ENCODE data around the gene STAT3.
"Not testable (repeated sequence)": the region's sequence is repeated elsewhere in the genome, so short reads cannot be mapped to it uniquely, and the experiment has no call there.

STAT3 gene

GRCh38 chr17:42308446-42308845, 79.8 kb downstream of the STAT3 start:
- DNase-seq (ENCODE audit: extremely low spot score) = no peak
- ChIA-PET POLR2A (no interaction called here), CTCF (no interaction called here)
- TF ChIP-seq, protein P1, sequence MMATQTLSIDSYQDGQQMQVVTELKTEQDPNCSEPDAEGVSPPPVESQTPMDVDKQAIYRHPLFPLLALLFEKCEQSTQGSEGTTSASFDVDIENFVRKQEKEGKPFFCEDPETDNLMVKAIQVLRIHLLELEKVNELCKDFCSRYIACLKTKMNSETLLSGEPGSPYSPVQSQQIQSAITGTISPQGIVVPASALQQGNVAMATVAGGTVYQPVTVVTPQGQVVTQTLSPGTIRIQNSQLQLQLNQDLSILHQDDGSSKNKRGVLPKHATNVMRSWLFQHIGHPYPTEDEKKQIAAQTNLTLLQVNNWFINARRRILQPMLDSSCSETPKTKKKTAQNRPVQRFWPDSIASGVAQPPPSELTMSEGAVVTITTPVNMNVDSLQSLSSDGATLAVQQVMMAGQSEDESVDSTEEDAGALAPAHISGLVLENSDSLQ (IDR thresholded peaks at IDR 0.05) = no peak
- TF ChIP-seq ELF4 (IDR thresholded peaks at IDR 0.05) = no peak

DNA sequence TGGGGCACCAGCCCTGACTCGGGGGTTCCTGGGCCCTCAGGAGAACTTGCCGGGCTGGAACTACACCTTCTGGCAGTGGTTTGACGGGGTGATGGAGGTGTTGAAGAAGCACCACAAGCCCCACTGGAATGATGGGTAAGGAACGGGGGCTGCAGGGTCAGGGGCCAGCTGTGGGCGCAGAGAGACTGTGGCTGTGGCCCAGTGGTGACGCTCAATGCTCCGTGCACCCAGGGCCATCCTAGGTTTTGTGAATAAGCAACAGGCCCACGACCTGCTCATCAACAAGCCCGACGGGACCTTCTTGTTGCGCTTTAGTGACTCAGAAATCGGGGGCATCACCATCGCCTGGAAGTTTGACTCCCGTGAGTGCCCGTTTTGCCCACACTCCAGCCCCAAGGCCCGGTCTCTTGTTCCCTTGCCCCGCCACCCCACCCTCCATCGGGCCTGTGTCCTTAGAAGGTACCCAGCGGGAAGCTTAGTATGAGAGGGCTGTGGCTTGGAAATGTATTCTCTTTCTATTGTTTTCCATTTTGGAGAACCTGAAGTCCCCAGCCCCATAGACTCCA, 80.8 kb downstream of the STAT3 start:
- POLR2A ChIA-PET = no interaction called here
- no peak for TF ChIP-seq SUZ12 (IDR thresholded peaks at IDR 0.05)
- no peak for TF ChIP-seq BHLHE40 (IDR thresholded peaks at IDR 0.05; ENCODE audit: borderline replicate concordance)
- TF ChIP-seq CTBP1 (IDR thresholded peaks at IDR 0.05; ENCODE audit: borderline replicate concordance) = no peak
- TF ChIP-seq TARDBP (IDR thresholded peaks at IDR 0.05) = no peak
- CTCF ChIA-PET = no interaction called here
- no peak for DNase-seq (ENCODE audit: extremely low spot score)

DNA sequence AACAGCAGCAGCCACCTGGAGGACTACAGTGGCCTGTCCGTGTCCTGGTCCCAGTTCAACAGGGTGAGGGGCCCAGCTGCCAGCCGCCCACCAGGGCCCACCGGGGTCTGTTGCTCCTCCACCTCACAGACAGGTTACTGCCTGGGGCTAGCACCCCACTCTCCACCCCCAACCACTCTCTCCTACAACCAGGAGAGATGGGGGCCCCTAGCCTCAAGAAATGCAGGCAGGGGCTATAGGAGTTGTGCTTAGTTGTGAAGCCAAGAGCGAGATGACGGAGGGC, 81.9 kb downstream of the STAT3 start:
- TF ChIP-seq HDGF (IDR thresholded peaks at IDR 0.05; ENCODE audit: borderline replicate concordance) = no peak
- no peak for TF ChIP-seq TARDBP (IDR thresholded peaks at IDR 0.05)
- no peak for TF ChIP-seq SUZ12 (IDR thresholded peaks at IDR 0.05)
- TF ChIP-seq, protein P1 (IDR thresholded peaks at IDR 0.05) = no peak
- no peak for TF ChIP-seq ELF4 (IDR thresholded peaks at IDR 0.05)
- TF ChIP-seq CTBP1 (IDR thresholded peaks at IDR 0.05; ENCODE audit: borderline replicate concordance) = no peak
- no peak for TF ChIP-seq FOXK2 (IDR thresholded peaks at IDR 0.05)
- no peak for TF ChIP-seq LEF1 (IDR thresholded peaks at IDR 0.05; ENCODE audit: borderline replicate concordance)
- no peak for TF ChIP-seq FOXA1 (IDR thresholded peaks at IDR 0.05)
- no peak for TF ChIP-seq BHLHE40 (IDR thresholded peaks at IDR 0.05; ENCODE audit: borderline replicate concordance)
- no peak for TF ChIP-seq L3MBTL2 (conservative IDR thresholded peaks at IDR 0.05)
- CTCF ChIA-PET = no interaction called here
- POLR2A ChIA-PET = no interaction called here
- DNase-seq (ENCODE audit: extremely low spot score) = no peak

DNA sequence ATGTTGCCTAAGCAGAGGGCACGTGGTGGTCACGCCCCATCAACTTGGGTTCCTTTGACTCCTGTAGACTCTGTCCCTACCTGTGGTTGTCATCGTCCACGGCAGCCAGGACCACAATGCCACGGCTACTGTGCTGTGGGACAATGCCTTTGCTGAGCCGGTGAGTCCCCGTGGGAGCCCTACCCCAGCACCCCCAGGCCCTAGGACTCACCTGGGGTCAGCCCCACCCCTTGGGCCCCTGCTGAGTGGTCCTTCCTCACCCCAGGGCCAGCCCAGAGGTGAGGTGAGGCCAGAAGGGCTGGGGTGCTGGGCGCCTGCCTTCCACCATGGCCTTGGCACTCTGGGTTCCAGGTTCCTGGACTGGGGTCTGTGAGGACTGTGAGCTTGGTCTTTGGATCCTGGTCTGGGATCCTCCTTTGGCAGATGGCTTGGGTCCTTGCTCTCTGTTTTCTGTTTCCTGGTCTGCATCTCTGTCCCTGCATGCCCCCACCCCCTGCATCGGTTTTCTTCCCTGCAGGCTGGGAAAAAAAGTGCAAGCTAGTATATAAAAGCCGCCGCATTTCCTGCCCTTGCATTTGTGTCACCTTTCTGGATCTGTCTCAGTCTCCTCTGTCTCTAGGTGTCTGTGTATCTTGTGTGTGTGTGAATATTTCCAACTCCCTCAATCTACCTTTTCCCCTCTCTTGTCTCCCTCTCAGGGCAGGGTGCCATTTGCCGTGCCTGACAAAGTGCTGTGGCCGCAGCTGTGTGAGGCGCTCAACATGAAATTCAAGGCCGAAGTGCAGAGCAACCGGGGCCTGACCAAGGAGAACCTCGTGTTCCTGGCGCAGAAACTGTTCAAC, 82.5 kb downstream of the STAT3 start:
- CTCF ChIA-PET = no interaction called here
- POLR2A ChIA-PET = no interaction called here
- TF ChIP-seq NFRKB (IDR thresholded peaks at IDR 0.05) (no peak), LEF1 (IDR thresholded peaks at IDR 0.05; ENCODE audit: borderline replicate concordance) (no peak), ELF4 (IDR thresholded peaks at IDR 0.05) (no peak), L3MBTL2 (conservative IDR thresholded peaks at IDR 0.05) (no peak), SUZ12 (IDR thresholded peaks at IDR 0.05) (no peak)
- DNase-seq (ENCODE audit: extremely low spot score) = no peak

DNA sequence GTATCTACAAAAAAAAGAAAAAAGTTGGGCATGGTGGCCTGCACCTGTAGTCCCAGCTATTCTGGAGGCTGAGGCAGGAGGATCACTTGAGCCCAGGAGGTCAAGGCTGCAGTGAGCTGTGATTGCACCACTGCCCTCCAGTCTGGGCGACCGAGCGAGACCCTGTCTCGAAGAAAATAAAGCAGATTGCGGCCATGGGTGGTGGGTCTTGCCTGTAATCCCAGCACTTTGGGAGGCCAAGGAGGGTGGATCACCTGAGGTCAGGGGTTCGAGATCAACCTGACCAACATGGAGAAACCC, 83.3 kb downstream of the STAT3 start:
- POLR2A ChIA-PET; CTCF ChIA-PET; DNase-seq (ENCODE audit: extremely low spot score): not testable (repeated sequence)

- ChIA-PET POLR2A (no interaction called here), CTCF (no interaction called here)
- TF ChIP-seq ZNF384 (IDR thresholded peaks at IDR 0.05) (no peak), FOXA1 (IDR thresholded peaks at IDR 0.05) (no peak), CTBP1 (IDR thresholded peaks at IDR 0.05; ENCODE audit: borderline replicate concordance) (no peak), HDGF (IDR thresholded peaks at IDR 0.05; ENCODE audit: borderline replicate concordance) (no peak), SP1 (IDR thresholded peaks at IDR 0.05) (no peak), L3MBTL2 (conservative IDR thresholded peaks at IDR 0.05) (no peak), ELF4 (IDR thresholded peaks at IDR 0.05) (no peak), SUZ12 (IDR thresholded peaks at IDR 0.05) (no peak), NFRKB (IDR thresholded peaks at IDR 0.05) (no peak)
- DNase-seq (ENCODE audit: extremely low spot score) = no peak
These were observed 83.8 kb downstream of the STAT3 start for GRCh38 chr17:42304187-42305030.

DNA sequence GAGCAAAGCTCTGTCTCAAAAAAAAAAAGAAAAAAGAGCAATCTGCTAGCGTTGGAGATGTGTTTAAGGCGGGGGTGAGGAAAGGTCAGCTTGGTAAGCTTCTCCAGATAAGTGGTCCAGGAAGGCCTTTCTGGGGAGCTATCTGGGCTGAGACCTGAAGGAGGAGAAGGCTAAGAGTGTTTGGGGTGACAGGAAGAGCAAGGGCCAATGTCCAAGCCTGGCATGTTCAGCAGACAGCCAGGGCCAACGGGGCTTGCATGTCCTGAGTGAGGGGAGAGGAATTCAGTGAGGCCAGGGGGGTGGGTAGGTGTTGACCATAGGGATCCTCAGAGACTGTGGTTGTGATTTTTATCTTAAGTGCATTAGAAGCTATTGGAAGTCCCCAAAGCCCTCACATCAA, 84.5 kb downstream of the STAT3 start:
- ChIA-PET POLR2A (no interaction called here), CTCF (no interaction called here)
- DNase-seq (ENCODE audit: extremely low spot score) = no peak
- TF ChIP-seq BHLHE40 (IDR thresholded peaks at IDR 0.05; ENCODE audit: borderline replicate concordance) (no peak), FOXM1 (IDR thresholded peaks at IDR 0.05; ENCODE audit: borderline replicate concordance) (no peak), L3MBTL2 (conservative IDR thresholded peaks at IDR 0.05) (no peak), TARDBP (IDR thresholded peaks at IDR 0.05) (no peak), FOXA1 (IDR thresholded peaks at IDR 0.05) (no peak), ARNT (IDR thresholded peaks at IDR 0.05) (no peak), SP1 (IDR thresholded peaks at IDR 0.05) (no peak)
- TF ChIP-seq, protein P1 (IDR thresholded peaks at IDR 0.05) = no peak

Measured in HEK293T (cell line).